ENCODE data around the gene GOLGA6L25.
"Not testable (repeated sequence)": the region's sequence is repeated elsewhere in the genome, so short reads cannot be mapped to it uniquely, and the experiment has no call there.

DNA sequence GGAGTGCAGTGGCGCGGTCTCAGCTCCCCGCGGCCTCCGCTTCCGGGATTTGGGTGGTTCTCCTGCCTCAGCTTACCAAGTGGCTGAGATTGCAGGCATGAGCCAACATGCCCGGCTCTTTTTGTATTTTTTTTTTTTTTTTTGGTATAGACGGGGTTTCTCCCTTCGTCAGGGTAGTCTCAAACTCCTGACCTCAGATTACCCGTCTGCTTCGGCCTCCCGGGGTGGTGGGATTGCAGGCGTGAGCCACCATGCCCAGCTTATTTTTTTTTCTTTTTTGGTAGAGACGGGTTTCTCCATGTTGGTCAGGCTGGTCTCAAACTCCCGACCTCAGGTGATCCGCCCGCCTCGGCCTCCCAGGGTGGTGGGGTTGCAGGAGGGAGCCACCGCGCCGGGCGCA is 39.2 kb upstream of the GOLGA6L25 start:
- TF ChIP-seq, protein P1, sequence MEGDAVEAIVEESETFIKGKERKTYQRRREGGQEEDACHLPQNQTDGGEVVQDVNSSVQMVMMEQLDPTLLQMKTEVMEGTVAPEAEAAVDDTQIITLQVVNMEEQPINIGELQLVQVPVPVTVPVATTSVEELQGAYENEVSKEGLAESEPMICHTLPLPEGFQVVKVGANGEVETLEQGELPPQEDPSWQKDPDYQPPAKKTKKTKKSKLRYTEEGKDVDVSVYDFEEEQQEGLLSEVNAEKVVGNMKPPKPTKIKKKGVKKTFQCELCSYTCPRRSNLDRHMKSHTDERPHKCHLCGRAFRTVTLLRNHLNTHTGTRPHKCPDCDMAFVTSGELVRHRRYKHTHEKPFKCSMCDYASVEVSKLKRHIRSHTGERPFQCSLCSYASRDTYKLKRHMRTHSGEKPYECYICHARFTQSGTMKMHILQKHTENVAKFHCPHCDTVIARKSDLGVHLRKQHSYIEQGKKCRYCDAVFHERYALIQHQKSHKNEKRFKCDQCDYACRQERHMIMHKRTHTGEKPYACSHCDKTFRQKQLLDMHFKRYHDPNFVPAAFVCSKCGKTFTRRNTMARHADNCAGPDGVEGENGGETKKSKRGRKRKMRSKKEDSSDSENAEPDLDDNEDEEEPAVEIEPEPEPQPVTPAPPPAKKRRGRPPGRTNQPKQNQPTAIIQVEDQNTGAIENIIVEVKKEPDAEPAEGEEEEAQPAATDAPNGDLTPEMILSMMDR (conservative IDR thresholded peaks at IDR 0.05 in 1 of 2, IDR thresholded peaks at IDR 0.05 in 1 of 2; ENCODE audit: extremely low read depth in 1 of 2, insufficient read depth in 1 of 2, low read depth in 1 of 2, low read length in 2 of 2) = not testable (repeated sequence)
- not testable (repeated sequence) for TF ChIP-seq EZH2 (IDR thresholded peaks at IDR 0.05; ENCODE audit: borderline replicate concordance, low read length)
